Subcutaneous abdominal adipose tissue (tissue), 5 donors: Measurements from ENCODE around the gene POLR2L.

ENCODE experiments used
- H3K27ac ChIP-seq: one replicate; pipeline ENCODE4 v1.7.0; 2013; ENCODE audit warnings: low read depth, mild to moderate bottlenecking, inconsistent platforms, low read length, moderate library complexity
- H3K27me3 ChIP-seq, 5 donors: one replicate each; pipeline ENCODE4 v1.7.0; 2013; ENCODE audit warnings: low read length in 5 of 5, inconsistent platforms in 1 of 5; ENCODE audit not compliant: control insufficient read depth in 5 of 5, insufficient read depth in 4 of 5
- H3K36me3 ChIP-seq, 5 donors: one replicate each; pipeline ENCODE4 v1.7.0; 2013; ENCODE audit warnings: low read length in 5 of 5; ENCODE audit not compliant: control insufficient read depth in 5 of 5, insufficient read depth in 5 of 5
- H3K4me1 ChIP-seq, 5 donors: one replicate each; pipeline ENCODE4 v1.7.0; 2013; ENCODE audit warnings: low read length in 5 of 5, mild to moderate bottlenecking in 3 of 5, moderate library complexity in 1 of 5; ENCODE audit not compliant: control insufficient read depth in 5 of 5, insufficient read depth in 5 of 5
- H3K4me3 ChIP-seq, 5 donors: one replicate each; pipeline ENCODE4 v1.7.0; 2013; ENCODE audit warnings: low read length in 5 of 5, low read depth in 1 of 5
- H3K9ac ChIP-seq, 5 donors: one replicate each; pipeline ENCODE4 v1.7.0; 2013; ENCODE audit warnings: low read length in 5 of 5, mild to moderate bottlenecking in 4 of 5, moderate library complexity in 3 of 5
- H3K9me3 ChIP-seq, 5 donors: one replicate each; pipeline ENCODE4 v1.7.0; 2013; ENCODE audit warnings: low read length in 5 of 5; ENCODE audit not compliant: control insufficient read depth in 5 of 5
- donor health status: healthy.
- donor health status: healthy.
- donor health status: healthy.
- donor health status: healthy.
- donor health status: healthy.

POLR2L gene

DNA sequence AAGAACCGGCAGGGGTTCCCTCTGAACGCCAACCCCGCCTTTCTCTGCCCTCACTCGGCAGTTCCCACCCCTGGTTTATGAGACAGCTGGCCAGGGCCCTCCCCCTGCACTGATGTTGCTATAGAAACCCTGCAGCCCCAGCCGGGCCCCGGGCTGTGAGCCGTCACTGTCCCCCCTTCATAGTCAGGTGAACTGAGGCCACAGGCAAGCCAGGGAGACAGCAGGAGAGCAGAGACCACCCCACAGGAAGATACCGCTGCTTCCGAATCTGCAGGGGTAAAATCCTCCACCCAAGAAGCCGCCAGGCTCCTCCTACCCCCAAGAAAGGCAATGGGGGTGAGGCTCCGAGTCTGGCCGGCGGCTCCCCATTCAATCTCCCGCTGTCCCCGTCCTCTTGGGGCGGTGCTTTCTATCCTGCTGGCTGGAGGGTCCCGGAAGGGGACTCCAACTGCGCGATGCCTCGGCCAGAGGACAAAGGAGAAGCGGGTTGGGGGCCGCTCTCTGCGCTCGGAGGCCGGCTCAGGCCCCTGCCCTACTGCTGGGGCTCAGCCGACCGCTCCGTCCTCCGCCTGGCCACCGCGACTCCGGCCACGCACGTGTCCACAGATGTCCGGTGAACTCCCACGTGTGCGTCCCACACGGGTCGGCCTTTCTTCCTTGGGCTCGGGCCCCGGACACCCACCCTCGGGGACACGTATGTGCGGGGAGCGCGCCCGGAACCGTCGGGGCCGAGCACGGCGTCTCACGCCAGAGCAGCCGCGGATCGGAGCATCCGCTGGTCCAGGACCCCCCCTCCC is 44.8 kb downstream of the POLR2L start:
- H3K27ac ChIP-seq, result peak overlapping the region; percentile 69
- H3K4me3 ChIP-seq, result peak overlapping the region; percentile 56 to 80 (median 71)
- H3K9ac ChIP-seq, result peak overlapping the region; percentile 8 to 78 (median 52)
- no peaks in the 10 kb centered on the region for H3K27me3 ChIP-seq
- peaks cover 1 to 50% (median 35%) of the 10 kb centered on the region in 5 donors for H3K4me1 ChIP-seq
- H3K36me3 ChIP-seq, result peaks cover 0 to 36% (median 22%) of the 10 kb centered on the region in 5 donors
- H3K9me3 ChIP-seq, result no peaks in the 10 kb centered on the region

DNA sequence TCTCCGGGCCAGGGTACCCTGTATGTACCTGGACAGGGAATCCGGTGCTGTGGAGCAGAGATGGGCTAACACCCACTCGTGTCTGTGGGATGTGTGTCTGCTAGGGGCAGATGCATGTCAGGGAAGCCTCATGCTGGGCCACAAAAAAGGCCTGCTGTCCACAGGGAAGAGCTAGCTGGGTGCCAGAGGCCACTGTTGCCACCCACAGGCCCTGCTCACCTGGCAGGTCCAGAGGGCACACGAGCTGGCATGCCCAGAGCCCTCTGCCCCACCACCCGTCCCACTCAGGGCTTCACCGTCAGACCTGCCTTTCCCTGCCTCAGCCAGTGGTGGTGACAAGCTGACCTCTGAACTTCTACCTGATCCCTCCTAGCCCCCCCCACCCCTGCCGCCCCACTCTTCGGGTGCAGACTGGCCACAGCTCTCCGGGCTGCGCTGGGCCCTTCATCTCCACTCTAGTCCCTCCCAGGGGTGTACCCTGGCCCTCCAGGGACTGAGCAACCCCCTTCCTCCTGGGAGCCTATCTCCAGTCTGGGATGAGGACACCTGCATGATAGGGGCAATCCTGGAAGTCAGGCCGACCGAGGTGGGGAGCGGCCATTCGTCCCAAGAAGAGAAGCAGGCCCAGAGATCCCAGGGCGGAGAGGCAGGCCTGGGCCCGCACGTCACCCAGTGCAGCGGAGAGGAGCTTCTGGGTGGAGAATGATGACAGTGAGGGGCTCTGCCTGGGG is 45.6 kb downstream of the POLR2L start:
- Histone ChIP-seq H3K36me3 (peaks cover 0 to 36% (median 20%) of the 10 kb centered on the region in 5 donors), H3K9ac (peak overlapping the region in 4 of 5 donors; percentile 29 to 78 (median 62))

DNA sequence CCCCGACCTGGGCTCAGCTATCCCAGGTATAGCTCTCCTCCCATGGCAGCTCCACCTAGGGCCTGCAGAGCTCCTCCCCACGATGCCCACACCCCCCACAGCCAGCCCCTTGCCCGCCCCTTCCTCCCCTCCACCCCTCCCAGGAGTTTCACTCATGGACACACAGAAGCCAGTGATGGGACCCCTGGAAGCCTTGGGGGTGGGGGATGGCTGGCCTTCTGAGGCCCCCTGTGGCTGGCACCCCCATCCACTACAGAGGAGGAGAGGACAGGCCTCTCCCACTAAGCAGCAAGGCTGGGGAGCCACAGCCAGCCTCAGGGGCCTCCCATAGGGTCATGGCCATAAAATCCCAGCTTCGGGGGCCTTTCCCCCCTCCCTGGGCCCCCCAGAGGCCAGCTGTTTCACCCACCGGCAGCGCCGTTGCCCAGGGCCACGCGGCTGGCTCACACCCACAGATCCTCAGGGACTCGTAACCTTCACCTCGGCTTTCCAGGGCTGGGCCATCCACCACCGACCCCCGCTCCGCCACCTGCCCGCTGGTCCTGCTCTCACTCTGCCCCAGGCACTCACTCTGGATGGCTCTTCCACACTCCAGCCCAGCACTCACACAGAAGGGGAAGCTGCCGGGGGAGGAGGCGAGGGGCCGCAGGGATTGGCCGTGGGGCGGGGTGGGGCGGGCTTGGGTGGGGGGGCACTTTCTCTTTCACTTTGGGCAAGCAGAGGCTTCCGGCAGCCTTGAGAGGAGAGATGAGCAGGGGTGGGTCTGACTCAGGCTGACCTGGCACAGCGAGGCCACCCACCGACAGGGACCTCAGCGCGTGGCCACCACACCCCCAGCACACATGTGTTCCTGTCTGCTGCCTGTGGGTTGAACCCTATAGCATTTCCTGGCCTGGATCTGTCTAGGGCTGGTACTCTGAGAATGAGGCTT is 46.4 kb downstream of the POLR2L start:
- H3K9me3 ChIP-seq, result no peaks in the 10 kb centered on the region
- peak overlapping the region; percentile 71 to 80 (median 75) for H3K4me3 ChIP-seq
- peak overlapping the region in 4 of 5 donors; percentile 57 to 86 (median 74) for H3K9ac ChIP-seq
- peaks cover 1 to 53% (median 35%) of the 10 kb centered on the region in 5 donors for H3K4me1 ChIP-seq
- peaks cover 0 to 33% (median 15%) of the 10 kb centered on the region in 5 donors for H3K36me3 ChIP-seq
- H3K27me3 ChIP-seq, result no peaks in the 10 kb centered on the region
- peak overlapping the region; percentile 69 for H3K27ac ChIP-seq

More for the DNA sequence above, 45.6 kb downstream of the POLR2L start:
- H3K4me1 ChIP-seq, result peaks cover 1 to 50% (median 35%) of the 10 kb centered on the region in 5 donors
- no peaks in the 10 kb centered on the region for H3K9me3 ChIP-seq
- H3K27ac ChIP-seq, result peak overlapping the region; percentile 69
- H3K27me3 ChIP-seq, result no peaks in the 10 kb centered on the region
- H3K4me3 ChIP-seq, result peak overlapping the region; percentile 71 to 80 (median 75)

DNA sequence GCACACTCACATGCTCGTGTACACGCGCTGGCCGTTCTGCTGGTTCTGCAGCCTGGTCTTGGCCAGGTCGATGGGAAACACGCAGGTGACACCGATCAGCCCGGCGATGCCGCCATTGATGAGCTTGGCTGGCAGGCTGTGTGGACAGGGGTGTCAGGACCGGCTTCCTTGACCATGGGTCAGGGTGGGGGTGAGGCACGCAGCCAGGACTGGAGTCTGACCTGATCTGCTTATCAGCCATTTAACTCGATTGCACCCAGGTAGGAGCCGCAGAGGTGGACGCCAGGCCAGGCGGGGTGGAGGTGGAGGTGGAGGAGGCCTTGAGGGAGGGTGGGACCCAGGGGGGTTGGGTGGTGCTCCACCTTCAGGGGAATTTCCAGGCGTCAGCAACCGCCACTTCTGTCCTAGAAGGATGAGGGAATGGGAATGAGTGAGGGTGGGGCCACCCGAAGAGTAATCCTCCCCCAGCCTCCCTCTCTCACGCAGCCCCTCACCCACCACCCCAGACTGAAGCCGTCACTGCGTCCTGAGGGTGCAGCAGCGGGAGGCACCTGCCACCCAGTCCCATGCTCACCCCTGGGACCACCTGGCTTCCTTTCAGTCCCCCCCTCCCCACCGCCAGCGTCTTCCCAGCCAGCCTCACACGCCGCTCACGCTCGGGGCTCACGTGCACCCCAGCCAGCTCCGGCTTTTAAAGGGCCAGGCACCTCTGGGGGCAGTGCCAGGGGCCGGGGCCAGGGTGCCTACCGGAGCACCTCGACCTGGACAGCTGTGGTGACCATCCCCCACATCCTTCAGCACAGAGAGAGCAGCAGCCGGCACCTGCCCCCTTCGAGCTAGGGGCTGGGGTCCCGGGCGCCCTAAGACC is 47.3 kb downstream of the POLR2L start:
- Histone ChIP-seq H3K9ac (peak overlapping the region in 2 of 5 donors; percentile 33 to 86), H3K9me3 (no peaks in the 10 kb centered on the region), H3K27me3 (peaks cover 0 to 3% (median 0%) of the 10 kb centered on the region in 5 donors), H3K4me1 (peaks cover 1 to 53% (median 35%) of the 10 kb centered on the region in 5 donors), H3K27ac (peak overlapping the region; percentile 41), H3K4me3 (peak overlapping the region in 4 of 5 donors; percentile 24 to 77 (median 69)), H3K36me3 (peaks cover 0 to 25% (median 11%) of the 10 kb centered on the region in 5 donors)

DNA sequence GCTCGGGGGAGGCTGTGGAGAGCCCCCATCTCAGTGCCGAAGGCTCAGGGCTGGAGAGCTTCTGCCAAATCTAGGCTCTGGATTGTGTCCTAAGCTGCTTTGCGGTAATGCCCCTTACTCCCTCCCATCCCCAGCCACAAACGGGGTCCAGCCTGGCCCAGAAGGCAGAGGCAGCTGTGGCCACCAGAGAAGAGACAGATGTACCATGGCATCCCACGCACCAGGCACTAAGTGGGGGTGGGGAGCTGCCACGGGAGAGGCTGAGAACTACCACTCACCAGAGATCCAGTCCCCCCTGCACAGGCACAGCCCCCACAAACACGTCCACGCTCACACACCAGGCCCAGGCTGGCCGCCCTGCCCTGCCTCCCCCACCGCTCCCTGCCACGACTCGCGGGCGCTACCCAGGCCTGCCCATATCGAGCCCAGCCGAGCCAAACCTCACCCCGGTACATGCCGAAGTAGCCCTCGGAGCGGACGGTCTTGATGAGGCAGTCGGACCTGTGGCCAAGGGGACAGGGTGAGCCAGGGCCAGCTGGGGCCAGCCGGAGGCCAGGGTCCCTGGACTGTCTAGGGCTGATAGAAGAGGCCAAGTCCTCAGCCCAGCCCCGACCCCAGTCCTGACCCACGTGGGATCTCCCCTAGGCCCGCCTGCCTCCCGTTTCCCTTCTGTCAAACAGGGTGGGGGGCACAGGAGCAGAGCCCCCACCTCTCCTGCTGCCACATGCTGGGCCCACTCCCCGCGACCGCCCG is 48.1 kb downstream of the POLR2L start:
- peaks cover 1 to 53% (median 35%) of the 10 kb centered on the region in 5 donors for H3K4me1 ChIP-seq
- H3K4me3 ChIP-seq, result no peak overlapping the region
- H3K27ac ChIP-seq, result no peak overlapping the region
- peaks cover 0 to 17% (median 7%) of the 10 kb centered on the region in 5 donors for H3K36me3 ChIP-seq
- H3K9ac ChIP-seq, result no peak overlapping the region
- no peaks in the 10 kb centered on the region for H3K9me3 ChIP-seq
- peaks cover 3 to 7% (median 5%) of the 10 kb centered on the region in 5 donors for H3K27me3 ChIP-seq

DNA sequence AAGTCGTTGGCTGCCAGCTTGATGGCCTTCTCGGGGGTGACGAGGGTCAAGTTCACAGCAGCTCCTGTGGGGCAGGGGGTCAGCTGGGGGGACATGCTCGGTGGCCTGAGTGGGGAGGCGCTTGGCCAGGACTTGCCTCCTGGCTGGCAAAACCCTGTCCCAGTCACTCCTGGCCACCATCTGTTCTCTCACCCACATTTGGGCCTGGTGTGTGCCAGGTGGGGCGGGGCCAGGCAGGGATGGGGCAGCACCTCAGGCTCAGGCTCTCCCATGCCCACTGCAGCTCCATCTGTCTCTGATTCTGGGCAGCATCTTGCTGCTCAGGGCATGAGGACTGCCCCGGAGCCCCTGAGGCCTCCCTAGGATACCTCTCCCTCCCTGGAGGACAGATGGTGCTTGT is 48.8 kb downstream of the POLR2L start:
- no peak overlapping the region for H3K4me3 ChIP-seq
- H3K9ac ChIP-seq, result no peak overlapping the region
- H3K36me3 ChIP-seq, result peaks cover 0 to 14% (median 7%) of the 10 kb centered on the region in 5 donors
- peaks cover 1 to 52% (median 35%) of the 10 kb centered on the region in 5 donors for H3K4me1 ChIP-seq
- H3K9me3 ChIP-seq, result no peaks in the 10 kb centered on the region
- no peak overlapping the region for H3K27ac ChIP-seq
- H3K27me3 ChIP-seq, result peaks cover 7 to 14% (median 9%) of the 10 kb centered on the region in 5 donors

DNA sequence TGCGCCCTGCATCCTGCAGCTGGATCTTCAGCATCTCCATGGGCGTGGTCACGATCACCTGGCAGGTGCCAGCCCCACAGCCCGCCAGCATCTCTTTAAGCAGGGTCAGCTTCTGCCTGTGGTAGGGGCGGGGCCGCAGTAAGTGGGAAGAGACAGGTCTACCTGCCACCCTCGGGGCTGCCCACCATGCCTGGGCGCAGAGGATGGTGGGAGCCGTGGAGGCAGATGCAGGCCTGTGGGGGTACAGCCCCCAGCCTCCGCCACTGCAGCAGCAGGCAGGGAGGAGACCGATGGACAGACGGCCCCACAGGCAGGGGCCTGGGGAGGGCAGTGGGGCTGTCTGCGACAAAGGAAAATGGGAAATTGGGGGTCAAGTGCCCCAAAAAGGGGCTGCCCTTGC is 49.5 kb downstream of the POLR2L start:
- Histone ChIP-seq H3K36me3 (peaks cover 0 to 14% (median 7%) of the 10 kb centered on the region in 5 donors), H3K4me1 (peaks cover 1 to 48% (median 32%) of the 10 kb centered on the region in 5 donors), H3K27ac (no peak overlapping the region), H3K27me3 (peaks cover 7 to 20% (median 12%) of the 10 kb centered on the region in 5 donors), H3K4me3 (no peak overlapping the region), H3K9ac (no peak overlapping the region), H3K9me3 (no peaks in the 10 kb centered on the region)

DNA sequence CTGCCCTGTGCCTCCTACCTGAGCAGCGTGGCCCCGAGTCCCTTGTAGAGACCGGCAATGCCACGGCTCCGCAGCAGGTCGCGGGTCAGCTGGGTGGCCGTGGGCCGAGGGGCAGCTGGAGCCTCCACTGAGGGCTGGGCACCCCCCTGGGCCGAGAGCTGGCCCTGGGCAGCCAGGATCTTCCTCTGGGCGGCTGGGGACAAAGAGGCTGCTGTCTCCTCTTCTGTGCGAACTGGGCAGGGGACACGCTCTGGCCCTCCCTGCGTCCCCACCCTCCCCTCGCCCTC is 49.9 kb downstream of the POLR2L start:
- no peak overlapping the region for H3K27ac ChIP-seq
- H3K27me3 ChIP-seq, result peaks cover 7 to 21% (median 12%) of the 10 kb centered on the region in 5 donors
- H3K4me3 ChIP-seq, result no peak overlapping the region
- no peak overlapping the region for H3K9ac ChIP-seq
- no peaks in the 10 kb centered on the region for H3K9me3 ChIP-seq
- H3K36me3 ChIP-seq, result peaks cover 0 to 14% (median 7%) of the 10 kb centered on the region in 5 donors
- H3K4me1 ChIP-seq, result peaks cover 1 to 44% (median 28%) of the 10 kb centered on the region in 5 donors
